ENCODE data around the gene IZUMO4. TPM values are rescaled to one million over a fixed set of nuclear protein-coding genes. Genes with fewer than 3 reads are reported as not detected.

IZUMO4 gene
- total and polyA plus RNA-seq, 10 of the 15 experiments (the other 5 are each of a cell fraction or from before 2014, with no cell fraction given), result 0.53 to 27.1 (median 7.5) TPM

GRCh38 chr19:2053601-2054389, 42.9 kb upstream of the IZUMO4 start:
- Histone ChIP-seq H3K27ac (ENCODE audit: control insufficient read depth, insufficient read depth) (peak overlapping the region; percentile 60), H3K9me3 (replicated peaks; ENCODE audit: control insufficient read depth, insufficient read depth, low read length) (no peaks in the 10 kb centered on the region), H3K27me3 (replicated peaks in 1 of 2; ENCODE audit: control insufficient read depth in 2 of 2, insufficient read depth in 2 of 2, low read length in 1 of 2) (no peaks in the 10 kb centered on the region), H3K4me3 (no peak overlapping the region), H3K79me2 (ENCODE audit: control insufficient read depth, insufficient read depth, low read length) (peaks cover 32% of the 10 kb centered on the region), H3K36me3 (ENCODE audit: control insufficient read depth in 2 of 2, insufficient read depth in 2 of 2, low read length in 1 of 2) (no peaks in the 10 kb centered on the region; a peak in 1 of 4 replicates), H3K9ac (ENCODE audit: control insufficient read depth, insufficient read depth, low read length) (no peak overlapping the region), H4K20me1 (ENCODE audit: control insufficient read depth, insufficient read depth) (peaks cover 7% of the 10 kb centered on the region), H2AFZ (ENCODE audit: control insufficient read depth, low read depth, low read length) (no peak overlapping the region), H3K4me1 (ENCODE audit: control insufficient read depth, insufficient read depth, low read length) (peaks cover 54% of the 10 kb centered on the region), H3K4me2 (ENCODE audit: control insufficient read depth, insufficient read depth) (0 out of 2 replicates have a peak overlapping the region, but pooled peaks have one; percentile 50)
- ChIA-PET CTCF (interaction anchor here (0.8 to 3.0 kb wide), 5 partner anchors 12 to 98 kb away, joined by 3 to 27 read pairs (median 4); no protein-coding TSS in a partner anchor), SMC1A (ENCODE audit: uncharacterized antibody, unreplicated experiment) (interaction anchor here (1.2 to 2.5 kb wide), 4 partner anchors 9 to 36 kb away, joined by 3 to 9 read pairs (median 4); no protein-coding TSS in a partner anchor), POLR2A (interaction anchor here (0.6 to 6.0 kb wide), 9 partner anchors 8 to 116 kb away, joined by 3 to 110 read pairs (median 11); partner anchors contain the start of gene MOB3A), RAD21 (ENCODE audit: unreplicated experiment) (interaction anchor here (0.7 to 2.7 kb wide), 9 partner anchors 12 to 156 kb away, joined by 3 to 17 read pairs (median 6); no protein-coding TSS in a partner anchor)
- DNase-seq (ENCODE audit: low read depth, low spot score) (no peak), FAIRE-seq (no peak), ATAC-seq (no peak)
- WGBS (ENCODE audit: insufficient coverage, insufficient replicate concordance, low lambda C conversion rate, missing lambda C conversion rate), result 72% methylated on average over 24 of the region's 24 CpGs
- BruUV-seq (replicated peaks), result no TSS peak
- in situ Hi-C loops (cut with MboI) (no loop called here), intact Hi-C loops (cut with micrococcal nuclease; ENCODE audit: unreplicated experiment) (loop anchor here (5.0 kb wide), 1 partner anchor 156 kb away; no protein-coding TSS in a partner anchor)
- 0 out of 4 replicates have a peak, but pooled peaks of 1 of the 2 experiments have one; percentile 11 for TF ChIP-seq BHLHE40 (IDR thresholded peaks at IDR 0.05; ENCODE audit: borderline replicate concordance in 1 of 2, low read depth in 2 of 2, low read length in 1 of 2)
- TF ChIP-seq, protein P1, sequence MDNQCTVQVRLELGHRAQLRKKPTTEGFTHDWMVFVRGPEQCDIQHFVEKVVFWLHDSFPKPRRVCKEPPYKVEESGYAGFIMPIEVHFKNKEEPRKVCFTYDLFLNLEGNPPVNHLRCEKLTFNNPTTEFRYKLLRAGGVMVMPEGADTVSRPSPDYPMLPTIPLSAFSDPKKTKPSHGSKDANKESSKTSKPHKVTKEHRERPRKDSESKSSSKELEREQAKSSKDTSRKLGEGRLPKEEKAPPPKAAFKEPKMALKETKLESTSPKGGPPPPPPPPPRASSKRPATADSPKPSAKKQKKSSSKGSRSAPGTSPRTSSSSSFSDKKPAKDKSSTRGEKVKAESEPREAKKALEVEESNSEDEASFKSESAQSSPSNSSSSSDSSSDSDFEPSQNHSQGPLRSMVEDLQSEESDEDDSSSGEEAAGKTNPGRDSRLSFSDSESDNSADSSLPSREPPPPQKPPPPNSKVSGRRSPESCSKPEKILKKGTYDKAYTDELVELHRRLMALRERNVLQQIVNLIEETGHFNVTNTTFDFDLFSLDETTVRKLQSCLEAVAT (IDR thresholded peaks at IDR 0.05), result 0 out of 2 replicates have a peak, but pooled peaks have one; percentile 69
- TF ChIP-seq, protein P2, sequence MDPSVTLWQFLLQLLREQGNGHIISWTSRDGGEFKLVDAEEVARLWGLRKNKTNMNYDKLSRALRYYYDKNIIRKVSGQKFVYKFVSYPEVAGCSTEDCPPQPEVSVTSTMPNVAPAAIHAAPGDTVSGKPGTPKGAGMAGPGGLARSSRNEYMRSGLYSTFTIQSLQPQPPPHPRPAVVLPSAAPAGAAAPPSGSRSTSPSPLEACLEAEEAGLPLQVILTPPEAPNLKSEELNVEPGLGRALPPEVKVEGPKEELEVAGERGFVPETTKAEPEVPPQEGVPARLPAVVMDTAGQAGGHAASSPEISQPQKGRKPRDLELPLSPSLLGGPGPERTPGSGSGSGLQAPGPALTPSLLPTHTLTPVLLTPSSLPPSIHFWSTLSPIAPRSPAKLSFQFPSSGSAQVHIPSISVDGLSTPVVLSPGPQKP (IDR thresholded peaks at IDR 0.05; ENCODE audit: low read depth, low read length), result no peak

All from GM12878 (cell line).